ENCODE data around the gene KEAP1.

KEAP1 gene

GRCh38 chr19:10508707-10509106, 5.6 kb upstream of the KEAP1 start:
- Histone ChIP-seq H3K79me2 (no peaks in the 10 kb centered on the region), H3K27ac (no peak overlapping the region), H3K4me2 (ENCODE audit: low read length) (no peak overlapping the region), H3K27me3 (ENCODE audit: control insufficient read depth, insufficient read depth, low read length) (peaks cover 3% of the 10 kb centered on the region), H2AFZ (no peak overlapping the region), H3K4me1 (no peaks in the 10 kb centered on the region), H3K36me3 (ENCODE audit: control insufficient read depth, insufficient read depth, low read length) (no peaks in the 10 kb centered on the region), H3K4me3 (ENCODE audit: low read depth, low read length) (no peak overlapping the region), H3K9me3 (ENCODE audit: control insufficient read depth, low read length) (no peaks in the 10 kb centered on the region), H3K9ac (no peak overlapping the region)
- no peak for TF ChIP-seq CTCF (IDR thresholded peaks at IDR 0.05)

GRCh38 chr19:10508036-10508435, 4.9 kb upstream of the KEAP1 start:
- H3K9ac ChIP-seq, result no peak overlapping the region
- no peaks in the 10 kb centered on the region for H3K4me1 ChIP-seq

GRCh38 chr19:10505583-10506229, 2.5 kb upstream of the KEAP1 start:
- no peak overlapping the region for H3K27ac ChIP-seq
- no peak overlapping the region for H2AFZ ChIP-seq
- peaks cover 4% of the 10 kb centered on the region for H3K4me1 ChIP-seq
- H3K79me2 ChIP-seq, result peaks cover 11% of the 10 kb centered on the region
- no peak overlapping the region for H3K9ac ChIP-seq
- H3K9me3 ChIP-seq (ENCODE audit: control insufficient read depth, low read length), result no peaks in the 10 kb centered on the region
- TF ChIP-seq CTCF (IDR thresholded peaks at IDR 0.05), result peak; percentile 54
- H3K4me2 ChIP-seq (ENCODE audit: low read length), result no peak overlapping the region
- no peak overlapping the region for H3K4me3 ChIP-seq (ENCODE audit: low read depth, low read length)
- no peaks in the 10 kb centered on the region for H3K36me3 ChIP-seq (ENCODE audit: control insufficient read depth, insufficient read depth, low read length)
- no peaks in the 10 kb centered on the region for H3K27me3 ChIP-seq (ENCODE audit: control insufficient read depth, insufficient read depth, low read length)

More at GRCh38 chr19:10508036-10508435, 4.9 kb upstream of the KEAP1 start:
- H3K4me3 ChIP-seq (ENCODE audit: low read depth, low read length), result no peak overlapping the region
- no peak for TF ChIP-seq CTCF (IDR thresholded peaks at IDR 0.05)
- no peak overlapping the region for H2AFZ ChIP-seq
- no peaks in the 10 kb centered on the region for H3K79me2 ChIP-seq
- no peak overlapping the region for H3K27ac ChIP-seq
- no peaks in the 10 kb centered on the region for H3K9me3 ChIP-seq (ENCODE audit: control insufficient read depth, low read length)
- no peak overlapping the region for H3K4me2 ChIP-seq (ENCODE audit: low read length)
- no peaks in the 10 kb centered on the region for H3K27me3 ChIP-seq (ENCODE audit: control insufficient read depth, insufficient read depth, low read length)
- no peaks in the 10 kb centered on the region for H3K36me3 ChIP-seq (ENCODE audit: control insufficient read depth, insufficient read depth, low read length)

- H3K9me3 ChIP-seq (ENCODE audit: control insufficient read depth, low read length), result no peaks in the 10 kb centered on the region
- peak overlapping the region; percentile 100 for H2AFZ ChIP-seq
- peak overlapping the region; percentile 68 for H3K4me3 ChIP-seq (ENCODE audit: low read depth, low read length)
- no peaks in the 10 kb centered on the region for H3K36me3 ChIP-seq (ENCODE audit: control insufficient read depth, insufficient read depth, low read length)
- peaks cover 24% of the 10 kb centered on the region for H3K79me2 ChIP-seq
- H3K4me2 ChIP-seq (ENCODE audit: low read length), result peak overlapping the region; percentile 66
- peaks cover 4% of the 10 kb centered on the region for H3K4me1 ChIP-seq
- TF ChIP-seq CTCF (IDR thresholded peaks at IDR 0.05), result no peak
- peak overlapping the region; percentile 88 for H3K9ac ChIP-seq
- H3K27me3 ChIP-seq (ENCODE audit: control insufficient read depth, insufficient read depth, low read length), result no peaks in the 10 kb centered on the region
- peak overlapping the region; percentile 94 for H3K27ac ChIP-seq
Observed at GRCh38 chr19:10502524-10503001, 593 bp downstream of the KEAP1 start.

Data from parathyroid adenoma (tissue), 2 donors.